HG02623 (cell line): ENCODE measurements around the gene SLC5A10.

Experiments
- ATAC-seq: cut with Tn5 transposase; IDR thresholded peaks from one replicate; pipeline ENCODE4 v1.9.1; 2021; ENCODE audit warnings: moderate library complexity; ENCODE audit not compliant: unreplicated experiment

SLC5A10 gene

GRCh38 chr17:18981642-18982424 is 29.9 kb downstream of the SLC5A10 start:
- ATAC-seq = no peak

DNA sequence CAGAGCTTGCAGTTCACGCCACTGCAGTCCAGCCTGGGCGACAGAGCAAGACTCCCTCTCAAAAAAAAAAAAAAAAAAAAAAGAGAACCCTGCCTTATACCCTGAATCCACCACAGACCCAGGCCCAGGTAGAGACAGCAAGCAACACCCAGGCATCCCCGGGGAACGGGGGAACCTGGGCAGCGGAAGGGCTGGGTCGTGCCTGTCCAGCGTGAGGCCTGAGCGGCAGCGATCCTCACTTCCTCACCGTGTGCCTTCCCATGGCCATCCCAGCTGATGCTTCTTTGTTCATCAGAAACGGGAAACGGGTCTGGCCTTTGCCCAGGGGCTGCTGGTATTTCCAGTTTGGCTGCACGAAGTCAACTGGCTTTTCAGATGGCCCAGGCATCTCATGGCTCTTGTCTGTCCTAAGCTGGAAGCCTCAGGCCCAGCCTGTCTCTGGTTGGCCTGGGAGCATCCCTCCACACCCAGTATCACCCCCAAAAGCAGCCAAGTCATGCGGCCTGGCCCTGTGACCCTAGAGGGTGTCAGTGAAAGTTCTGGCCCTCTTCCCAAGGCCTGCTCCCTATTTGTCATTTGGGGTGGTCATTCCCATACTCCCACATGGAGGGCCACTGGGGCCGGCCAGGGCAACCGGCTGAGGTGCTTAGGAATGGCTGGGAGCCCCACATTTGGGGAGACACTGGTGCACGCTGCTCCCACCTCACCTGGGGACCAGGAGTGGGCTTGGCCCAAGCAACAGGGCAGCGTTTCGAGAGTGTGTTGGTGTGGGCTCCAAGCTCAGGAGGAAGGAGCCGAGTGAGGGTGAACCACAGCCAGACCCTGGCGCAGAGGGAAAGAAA is 32.5 kb downstream of the SLC5A10 start:
- no peak for ATAC-seq

DNA sequence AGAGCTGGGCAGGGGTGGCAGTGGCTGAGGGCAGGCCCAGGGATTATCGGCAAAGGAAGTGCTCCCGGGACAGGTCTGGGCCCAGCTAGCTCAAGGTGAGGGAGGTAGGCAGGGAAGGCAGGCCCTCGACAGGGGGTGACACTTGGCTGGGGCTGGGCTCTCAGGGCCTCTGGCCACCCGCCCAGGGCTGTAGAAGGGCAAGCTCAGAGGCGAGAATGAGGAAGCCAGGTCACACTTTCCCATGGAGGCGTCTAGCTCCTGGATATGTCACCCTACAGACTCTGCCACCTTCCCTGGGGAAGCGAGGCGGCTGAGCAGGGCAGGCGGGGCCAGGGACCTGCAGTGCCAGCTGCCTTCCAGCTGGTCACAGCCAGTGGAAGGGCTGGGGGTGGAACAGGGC is 33.5 kb downstream of the SLC5A10 start:
- no peak for ATAC-seq

DNA sequence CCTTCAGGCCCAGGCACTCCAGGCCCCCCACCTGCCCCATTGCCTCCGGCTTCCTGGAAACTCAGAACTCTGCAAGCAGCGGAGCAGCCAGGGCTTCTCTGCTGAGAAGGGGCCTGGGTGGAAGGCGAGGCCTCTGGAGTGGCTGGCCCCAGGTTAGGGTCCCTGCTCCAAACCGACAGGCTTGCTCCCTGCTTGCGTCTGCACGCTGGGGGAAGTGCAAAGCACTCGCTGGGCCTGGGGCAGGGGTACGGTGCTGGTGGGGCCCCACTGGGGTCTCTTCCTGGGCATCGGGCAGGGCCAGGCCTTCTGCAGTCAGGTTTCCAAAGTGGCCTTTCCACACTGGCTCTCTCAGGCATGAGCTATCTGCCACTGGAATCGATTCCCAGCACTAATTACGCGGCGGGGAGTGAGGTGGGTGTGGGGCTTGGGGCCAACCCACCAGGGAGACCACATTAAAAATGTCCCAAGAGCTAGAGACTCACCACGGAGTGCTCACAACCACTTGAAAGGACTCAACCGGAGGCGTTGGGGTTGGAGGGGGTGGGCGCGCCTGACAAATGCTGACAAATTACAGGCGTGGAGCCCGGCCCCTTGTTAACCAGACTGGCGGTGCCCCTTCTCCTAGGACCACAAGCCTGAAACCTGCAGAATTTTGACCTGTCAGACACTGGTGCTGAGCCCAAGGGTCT is 34.7 kb downstream of the SLC5A10 start:
- ATAC-seq = no peak

- ATAC-seq = no peak
Measured at GRCh38 chr17:18987230-18987610, 35.3 kb downstream of the SLC5A10 start.

- no peak for ATAC-seq
Measured at GRCh38 chr17:18987862-18988545, 36.0 kb downstream of the SLC5A10 start.

- no peak for ATAC-seq
Measured at GRCh38 chr17:18988546-18989173, 36.7 kb downstream of the SLC5A10 start.

DNA sequence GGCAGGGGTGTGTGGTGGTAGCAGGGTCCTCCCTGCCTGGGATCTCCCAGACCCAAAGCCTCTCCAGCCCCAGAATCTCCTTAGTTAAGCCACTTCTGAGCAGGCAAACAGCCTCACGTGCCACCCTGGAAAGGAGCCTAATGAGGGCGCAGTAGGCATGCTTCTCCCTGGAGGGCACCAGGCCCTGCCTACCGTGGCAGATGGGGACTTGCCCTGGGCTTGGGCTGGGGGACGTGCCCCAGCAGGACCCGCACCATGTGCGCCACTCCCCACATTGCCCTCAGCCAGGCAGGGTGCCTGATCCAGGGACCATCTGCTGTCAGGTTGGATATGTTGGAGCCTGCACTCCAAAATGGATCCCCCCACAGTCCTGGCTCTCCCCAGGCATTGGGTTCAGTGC is 38.4 kb downstream of the SLC5A10 start:
- no peak for ATAC-seq

DNA sequence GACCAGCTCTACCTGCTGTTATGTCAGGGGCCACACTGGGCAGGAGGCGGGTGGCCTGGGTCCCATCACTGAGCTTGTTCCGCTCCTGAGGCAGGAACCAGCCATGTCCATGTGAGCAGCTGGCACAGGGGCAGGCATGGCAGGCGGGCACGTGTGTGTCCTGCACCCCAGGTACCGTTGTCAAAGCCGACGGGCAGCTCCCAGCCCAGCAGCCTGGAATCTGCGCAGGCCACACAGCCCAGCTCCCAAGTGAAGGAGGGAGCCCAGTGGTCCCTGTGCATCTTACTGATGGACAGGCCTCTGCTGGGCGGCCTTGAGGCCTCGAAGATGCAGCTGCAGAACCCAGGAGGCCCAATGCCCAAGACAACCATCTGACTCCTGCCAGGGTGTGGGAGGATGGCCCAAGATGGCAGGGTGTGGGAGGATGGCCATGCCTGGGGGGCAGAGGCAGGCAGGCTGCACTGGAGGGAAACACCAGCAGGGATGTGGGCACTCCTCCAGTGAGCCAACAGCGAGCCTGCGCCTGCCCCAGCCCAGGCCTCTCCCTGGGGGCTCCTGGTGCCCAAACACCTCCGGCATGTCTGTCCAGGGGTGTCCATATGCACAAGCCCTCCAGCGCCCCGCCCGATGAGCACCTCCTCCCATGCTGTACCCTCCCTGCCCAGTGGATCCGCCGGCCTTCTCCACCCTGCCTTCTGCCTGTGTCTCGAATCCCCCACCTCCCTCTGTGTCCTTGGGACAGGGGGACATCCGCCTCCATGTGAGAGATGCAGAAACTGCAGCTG is 39.8 kb downstream of the SLC5A10 start:
- ATAC-seq = no peak

DNA sequence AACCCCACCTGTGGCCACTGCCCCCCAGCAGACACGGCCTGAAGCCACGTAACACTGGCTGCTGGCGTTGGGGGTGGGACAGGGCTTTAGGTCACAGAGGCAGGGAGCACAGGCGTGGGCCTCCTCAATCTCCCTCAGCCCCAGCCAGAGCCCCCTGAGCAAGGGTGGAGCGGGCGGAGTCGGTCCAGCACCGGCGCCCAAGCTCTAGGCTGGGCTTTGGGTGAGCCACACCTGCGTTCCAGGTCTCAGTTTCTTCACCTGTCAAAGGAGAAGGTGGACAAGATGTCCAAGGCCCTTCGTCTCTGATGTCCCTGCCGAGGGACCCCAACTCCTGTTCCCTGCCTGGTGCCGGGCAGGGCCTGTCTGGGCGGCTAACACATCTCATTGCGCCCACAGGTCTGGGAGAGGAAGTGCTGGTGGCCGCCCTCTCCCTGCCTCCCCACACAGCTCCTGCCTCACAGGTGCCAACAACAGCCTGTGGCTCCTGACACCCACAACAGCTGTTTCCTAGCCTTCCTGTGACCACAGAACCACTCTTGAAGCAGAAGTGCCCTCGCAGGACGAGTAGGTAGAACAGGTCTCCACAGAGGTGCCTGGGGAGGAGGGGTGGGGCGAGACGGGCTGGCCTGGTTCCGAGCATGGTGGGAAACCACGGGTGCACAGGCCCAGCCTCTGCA is 40.6 kb downstream of the SLC5A10 start:
- no peak for ATAC-seq

GRCh38 chr17:18993905-18994526 is 42.1 kb downstream of the SLC5A10 start:
- no peak for ATAC-seq

- no peak for ATAC-seq
Measured at GRCh38 chr17:18994631-18995030, 42.7 kb downstream of the SLC5A10 start.

DNA sequence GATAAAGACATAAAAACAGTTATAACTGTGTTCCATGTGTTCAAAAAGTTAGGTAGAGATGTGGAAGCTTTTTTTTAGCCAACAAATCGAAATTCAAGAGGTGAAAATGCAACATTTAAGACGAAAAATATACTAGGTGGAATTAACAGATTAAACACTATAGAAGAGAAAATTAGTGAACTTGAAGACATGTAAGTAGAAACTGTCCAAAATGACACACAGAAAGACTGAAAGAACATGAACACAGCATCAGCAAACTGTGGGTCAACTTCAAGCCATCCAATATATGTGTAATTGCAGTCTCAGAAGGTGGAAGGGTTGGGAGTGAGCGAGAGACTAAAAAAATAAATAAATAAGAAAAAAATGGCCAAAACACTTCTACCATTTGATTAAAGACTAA is 43.3 kb downstream of the SLC5A10 start:
- ATAC-seq = no peak

GRCh38 chr17:18996458-18996857 is 44.5 kb downstream of the SLC5A10 start:
- ATAC-seq = no peak

- ATAC-seq = no peak
Measured at GRCh38 chr17:18997650-18998196, 45.8 kb downstream of the SLC5A10 start.

DNA sequence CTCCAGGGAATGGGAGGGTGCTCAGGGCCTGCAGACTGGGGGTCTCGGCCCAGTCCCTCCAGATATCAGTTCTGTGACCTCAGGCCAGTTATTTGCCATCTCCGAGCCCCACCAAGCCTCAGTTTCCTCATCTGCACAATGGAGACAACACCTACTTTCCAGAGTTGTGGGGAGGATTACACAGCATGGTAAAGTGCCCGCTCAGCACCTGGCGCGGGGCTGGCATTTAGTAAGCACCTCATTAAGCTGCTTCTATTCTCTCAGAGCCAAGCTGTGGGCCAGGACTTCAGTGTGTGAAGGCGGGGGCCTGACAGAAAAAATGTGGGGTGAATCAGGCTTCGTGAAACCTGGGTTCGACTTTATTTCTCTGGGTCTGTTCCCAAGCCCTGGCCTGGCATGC is 47.4 kb downstream of the SLC5A10 start:
- ATAC-seq = no peak

- ATAC-seq = no peak
Measured at GRCh38 chr17:18999911-19000310, 47.9 kb downstream of the SLC5A10 start.

GRCh38 chr17:19000531-19001325 is 48.8 kb downstream of the SLC5A10 start:
- no peak for ATAC-seq
